CD4-positive, alpha-beta T cell treated with Interleukin-4 for 4 hours (primary cell): ENCODE measurements around the gene WDFY4.

Experiments
- DNase-seq: peaks from one replicate; pipeline ENCODE4 v3.0.0-alpha.2; 2020

The WDFY4 gene

GRCh38 chr10:48722153-48723145 lies 37.8 kb downstream of the WDFY4 start:
- no peak for DNase-seq

- no peak for DNase-seq
Measured at GRCh38 chr10:48724127-48724526, 39.5 kb downstream of the WDFY4 start.

- DNase-seq: no peak
Measured at GRCh38 chr10:48725708-48726107, 41.0 kb downstream of the WDFY4 start.

GRCh38 chr10:48727866-48728265 lies 43.2 kb downstream of the WDFY4 start:
- no peak for DNase-seq

GRCh38 chr10:48729222-48729621 lies 44.5 kb downstream of the WDFY4 start:
- DNase-seq: no peak

- no peak for DNase-seq
Measured at GRCh38 chr10:48729941-48730457, 45.3 kb downstream of the WDFY4 start.

- DNase-seq: no peak
Measured at GRCh38 chr10:48731141-48731540, 46.5 kb downstream of the WDFY4 start.

GRCh38 chr10:48731654-48732053 lies 47.0 kb downstream of the WDFY4 start:
- no peak for DNase-seq

- DNase-seq: no peak
Measured at GRCh38 chr10:48733329-48733728, 48.7 kb downstream of the WDFY4 start.

GRCh38 chr10:48735836-48736390 lies 51.2 kb downstream of the WDFY4 start:
- DNase-seq: no peak

- no peak for DNase-seq
Measured at GRCh38 chr10:48736596-48736995, 51.9 kb downstream of the WDFY4 start.

GRCh38 chr10:48737886-48738285 lies 53.2 kb downstream of the WDFY4 start:
- no peak for DNase-seq

GRCh38 chr10:48739170-48739569 lies 54.5 kb downstream of the WDFY4 start:
- DNase-seq: no peak

GRCh38 chr10:48740015-48740707 lies 55.5 kb downstream of the WDFY4 start:
- DNase-seq: no peak

- no peak for DNase-seq
Measured at GRCh38 chr10:48740988-48741387, 56.3 kb downstream of the WDFY4 start.

- no peak for DNase-seq
Measured at GRCh38 chr10:48742891-48743860, 58.5 kb downstream of the WDFY4 start.

- DNase-seq: no peak
Measured at GRCh38 chr10:48744587-48744986, 59.9 kb downstream of the WDFY4 start.

- DNase-seq: no peak
Measured at GRCh38 chr10:48745662-48746245, 61.1 kb downstream of the WDFY4 start.

- DNase-seq: no peak
Measured at GRCh38 chr10:48748573-48748972, 63.9 kb downstream of the WDFY4 start.

GRCh38 chr10:48749254-48749787 lies 64.6 kb downstream of the WDFY4 start:
- no peak for DNase-seq

- DNase-seq: no peak
Measured at GRCh38 chr10:48750019-48750418, 65.3 kb downstream of the WDFY4 start.

GRCh38 chr10:48750991-48751390 lies 66.3 kb downstream of the WDFY4 start:
- no peak for DNase-seq
